ENCODE measurements around the gene OR8G5.

DNA sequence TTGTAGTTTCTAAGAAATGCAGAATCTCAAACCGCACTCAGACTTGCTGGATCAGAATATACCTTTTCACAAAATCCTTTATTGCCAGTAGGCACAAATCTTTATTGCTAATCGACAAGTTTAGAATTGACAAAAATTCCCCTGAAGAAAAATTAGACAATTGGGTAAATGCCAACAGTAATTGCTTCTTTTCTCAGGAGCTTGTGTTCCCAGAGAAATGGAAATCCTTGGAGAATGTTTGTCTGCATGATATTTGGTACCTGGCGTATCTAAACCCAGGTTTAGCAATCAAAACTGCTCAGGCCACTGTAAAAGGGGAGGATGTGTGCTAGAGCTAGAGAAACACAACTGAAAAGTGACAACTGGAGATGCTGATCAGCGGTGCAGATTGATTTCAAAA lies at the start of gene OR8G5:
- TF ChIP-seq, protein P1, sequence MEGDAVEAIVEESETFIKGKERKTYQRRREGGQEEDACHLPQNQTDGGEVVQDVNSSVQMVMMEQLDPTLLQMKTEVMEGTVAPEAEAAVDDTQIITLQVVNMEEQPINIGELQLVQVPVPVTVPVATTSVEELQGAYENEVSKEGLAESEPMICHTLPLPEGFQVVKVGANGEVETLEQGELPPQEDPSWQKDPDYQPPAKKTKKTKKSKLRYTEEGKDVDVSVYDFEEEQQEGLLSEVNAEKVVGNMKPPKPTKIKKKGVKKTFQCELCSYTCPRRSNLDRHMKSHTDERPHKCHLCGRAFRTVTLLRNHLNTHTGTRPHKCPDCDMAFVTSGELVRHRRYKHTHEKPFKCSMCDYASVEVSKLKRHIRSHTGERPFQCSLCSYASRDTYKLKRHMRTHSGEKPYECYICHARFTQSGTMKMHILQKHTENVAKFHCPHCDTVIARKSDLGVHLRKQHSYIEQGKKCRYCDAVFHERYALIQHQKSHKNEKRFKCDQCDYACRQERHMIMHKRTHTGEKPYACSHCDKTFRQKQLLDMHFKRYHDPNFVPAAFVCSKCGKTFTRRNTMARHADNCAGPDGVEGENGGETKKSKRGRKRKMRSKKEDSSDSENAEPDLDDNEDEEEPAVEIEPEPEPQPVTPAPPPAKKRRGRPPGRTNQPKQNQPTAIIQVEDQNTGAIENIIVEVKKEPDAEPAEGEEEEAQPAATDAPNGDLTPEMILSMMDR (IDR thresholded peaks at IDR 0.05) = no peak
- TF ChIP-seq EZH2 (IDR thresholded peaks at IDR 0.05; ENCODE audit: borderline replicate concordance, insufficient read depth, low read depth, low read length, poor library complexity, severe bottlenecking) = no peak

All from B cell (primary cell).